ENCODE data around the gene AREL1.

Gene AREL1

GRCh38 chr14:74613211-74613914 lies 99.5 kb downstream of the AREL1 start:
- no peak overlapping the region for H3K4me3 ChIP-seq (ENCODE audit: severe bottlenecking)
- DNase-seq (ENCODE audit: low spot score) (no peak), ATAC-seq (ENCODE audit: low read depth) (no peak)
- peak overlapping the region; percentile 99 for H3K27ac ChIP-seq (ENCODE audit: poor library complexity, severe bottlenecking)
- no peak for TF ChIP-seq CTCF (IDR thresholded peaks at IDR 0.05; ENCODE audit: poor library complexity, severe bottlenecking)
- H3K4me1 ChIP-seq (ENCODE audit: insufficient read depth, poor library complexity, severe bottlenecking) = peaks cover 62% of the 10 kb centered on the region
- no peaks in the 10 kb centered on the region for H3K9me3 ChIP-seq (ENCODE audit: severe bottlenecking)
- peaks cover 10% of the 10 kb centered on the region for H3K36me3 ChIP-seq (ENCODE audit: low read depth)
- H3K27me3 ChIP-seq (ENCODE audit: insufficient read depth, poor library complexity, severe bottlenecking) = no peaks in the 10 kb centered on the region

- Histone ChIP-seq H3K27ac (ENCODE audit: poor library complexity, severe bottlenecking) (peak overlapping the region; percentile 99), H3K4me1 (ENCODE audit: insufficient read depth, poor library complexity, severe bottlenecking) (peaks cover 55% of the 10 kb centered on the region)
- ATAC-seq (ENCODE audit: low read depth) = peak; percentile 44
These were observed 100.4 kb downstream of the AREL1 start for GRCh38 chr14:74612350-74613021.

GRCh38 chr14:74611650-74612349 lies 101.1 kb downstream of the AREL1 start, which contains the start of gene LTBP2:
Gene LTBP2, minus strand, starts transcription at chr14:74612237. Its CDS starts 293 bp downstream, at chr14:74611944.
- peak; percentile 3; the same call in 2 of the 3 replicates for ATAC-seq (ENCODE audit: low read depth)
- no peak for TF ChIP-seq CTCF (IDR thresholded peaks at IDR 0.05; ENCODE audit: poor library complexity, severe bottlenecking)
- H3K4me3 ChIP-seq (ENCODE audit: severe bottlenecking) = peak within 1 kb of the TSS; percentile 50

More at GRCh38 chr14:74612350-74613021, 100.4 kb downstream of the AREL1 start:
- TF ChIP-seq CTCF (IDR thresholded peaks at IDR 0.05; ENCODE audit: poor library complexity, severe bottlenecking) = peak; percentile 100
- H3K4me3 ChIP-seq (ENCODE audit: severe bottlenecking) = peak overlapping the region; percentile 50
- H3K27me3 ChIP-seq (ENCODE audit: insufficient read depth, poor library complexity, severe bottlenecking) = no peaks in the 10 kb centered on the region
- H3K36me3 ChIP-seq (ENCODE audit: low read depth) = peaks cover 14% of the 10 kb centered on the region
- no peaks in the 10 kb centered on the region for H3K9me3 ChIP-seq (ENCODE audit: severe bottlenecking)
- peak; percentile 90 for DNase-seq (ENCODE audit: low spot score)

More at GRCh38 chr14:74611650-74612349, 101.1 kb downstream of the AREL1 start, which contains the start of gene LTBP2:
- Histone ChIP-seq H3K27me3 (ENCODE audit: insufficient read depth, poor library complexity, severe bottlenecking) (no peaks in the 10 kb centered on the region), H3K27ac (ENCODE audit: poor library complexity, severe bottlenecking) (peak within 1 kb of the TSS; percentile 99), H3K4me1 (ENCODE audit: insufficient read depth, poor library complexity, severe bottlenecking) (peaks cover 53% of the 10 kb centered on the region), H3K36me3 (ENCODE audit: low read depth) (peaks cover 21% of the 10 kb centered on the region), H3K9me3 (ENCODE audit: severe bottlenecking) (no peaks in the 10 kb centered on the region)
- peak; percentile 69 for DNase-seq (ENCODE audit: low spot score)
